Endothelial cell of umbilical vein (primary cell): ENCODE results near the gene CDR2L. TPM values are rescaled to one million over a fixed set of nuclear protein-coding genes. Genes with fewer than 3 reads are reported as not detected.

Source experiments
- BruUV-seq: library from RNA; stranded (reverse); fragments of 400-500 nt; replicated peaks from 2 replicates; lab custom pipeline; 2021; lab: Mats Ljungman, UMichigan
- CTCF ChIA-PET: fragments of 300-600, 350-600 bp; sonication (Branson Sonifier 250); formaldehyde crosslinking; loops from one replicate; lab custom pipeline; 2021; ENCODE audit warnings: antibody characterized with exemption, inconsistent platforms; lab: Charles Lee
- POLR2A ChIA-PET: fragments of 300-600, 350-600 bp; sonication (Branson Sonifier 250); formaldehyde crosslinking; loops from one replicate; lab custom pipeline; 2021; ENCODE audit warnings: antibody characterized with exemption, inconsistent platforms; lab: Charles Lee
- DNase-seq: peaks from one replicate; pipeline ENCODE4 v3.0.0-alpha.2; 2011; ENCODE audit warnings: low read depth, low spot score
- FAIRE-seq: peaks from 2 replicates; lab custom pipeline; 2011; peaks lifted over from hg19 to GRCh38; lab: Jason Lieb, UNC
- H2AFZ ChIP-seq: 2 replicates; pipeline ENCODE4 v1.6.0; 2012; ENCODE audit warnings: low read depth, low read length, control low read depth, inconsistent platforms
- H3K27ac ChIP-seq: 2 replicates; pipeline ENCODE4 v1.5.1; 2011; ENCODE audit warnings: low read depth, mild to moderate bottlenecking, control low read depth, low read length, moderate library complexity; ENCODE audit not compliant: insufficient read depth
- H3K27me3 ChIP-seq, 2 experiments: 2 replicates each; pipeline versions ENCODE4 v1.6.0 to v1.6.1; 2011; ENCODE audit warnings: low read length in 2 of 2, mixed read lengths in 1 of 2; ENCODE audit not compliant: control insufficient read depth in 2 of 2, insufficient read depth in 2 of 2
- H3K36me3 ChIP-seq, 2 experiments: 2 replicates in 1 of 2; 3 replicates in 1 of 2; pipeline ENCODE4 v1.5.1; 2011; ENCODE audit warnings: low read length in 2 of 2, mild to moderate bottlenecking in 1 of 2, moderate library complexity in 1 of 2; ENCODE audit not compliant: control insufficient read depth in 2 of 2, insufficient read depth in 2 of 2; ENCODE audit errors: extremely low read depth in 1 of 2
- H3K4me1 ChIP-seq: 3 replicates; pipeline ENCODE4 v1.5.1; 2011; ENCODE audit warnings: mild to moderate bottlenecking, low read length; ENCODE audit not compliant: control insufficient read depth, insufficient read depth; ENCODE audit errors: extremely low read depth
- H3K4me2 ChIP-seq: 2 replicates; pipeline ENCODE4 v1.6.1; 2011; ENCODE audit warnings: low read length, control low read depth, mixed read lengths; ENCODE audit not compliant: insufficient read depth
- H3K4me3 ChIP-seq, 3 experiments: fragments of 200-600 bp in 1 of 3; sonication (generic), shearing (Covaris generic) in 1 of 3; replicated peaks in 1 of 3; 2 replicates each; pipeline ENCODE4 v1.5.1; 2011 to 2016; ENCODE audit warnings: control low read depth in 3 of 3, low read length in 3 of 3, mild to moderate bottlenecking in 2 of 3, inconsistent platforms in 1 of 3, low read depth in 1 of 3, moderate library complexity in 1 of 3; ENCODE audit not compliant: insufficient read depth in 1 of 3
- H3K79me2 ChIP-seq: 2 replicates; pipeline ENCODE4 v1.6.0; 2012; ENCODE audit warnings: low read length, inconsistent platforms; ENCODE audit not compliant: control insufficient read depth, insufficient read depth
- H3K9ac ChIP-seq: replicated peaks from 2 replicates; pipeline ENCODE3; 2011; ENCODE audit warnings: low read length, control low read depth; ENCODE audit not compliant: insufficient read depth; ENCODE audit errors: extremely low read depth
- H3K9me1 ChIP-seq: replicated peaks from 3 replicates; pipeline ENCODE4 v1.6.0; 2011; ENCODE audit warnings: mild to moderate bottlenecking, low read length; ENCODE audit not compliant: control insufficient read depth, insufficient read depth; ENCODE audit errors: extremely low read depth
- H3K9me3 ChIP-seq: replicated peaks from 2 replicates; pipeline ENCODE4 v1.5.1; 2012; ENCODE audit warnings: low read length, inconsistent platforms; ENCODE audit not compliant: control insufficient read depth, insufficient read depth
- H4K20me1 ChIP-seq: replicated peaks from 2 replicates; pipeline ENCODE3; 2011; ENCODE audit warnings: mild to moderate bottlenecking, low read length; ENCODE audit not compliant: control insufficient read depth, insufficient read depth; ENCODE audit errors: extremely low read depth
- EZH2 ChIP-seq: IDR thresholded peaks from 2 replicates; pipeline ENCODE4 v1.6.1; 2012; ENCODE audit warnings: borderline replicate concordance, low read depth, mild to moderate bottlenecking, moderate library complexity, low read length, inconsistent platforms; ENCODE audit not compliant: severe bottlenecking
- FOS ChIP-seq: IDR thresholded peaks from 2 replicates; pipeline ENCODE4 v1.6.1; 2011; ENCODE audit warnings: mild to moderate bottlenecking, low read length, moderate library complexity, borderline replicate concordance; ENCODE audit not compliant: insufficient read depth
- GATA2 ChIP-seq: IDR thresholded peaks from 2 replicates; pipeline ENCODE4 v1.7.0; 2011; ENCODE audit warnings: low read depth, mild to moderate bottlenecking, moderate library complexity, mixed read lengths, low read length; ENCODE audit not compliant: insufficient read length, insufficient read depth
- JUN ChIP-seq: IDR thresholded peaks from 2 replicates; pipeline ENCODE4 v1.6.1; 2011; ENCODE audit warnings: borderline replicate concordance, low read depth; ENCODE audit not compliant: insufficient read length, insufficient read depth
- MYC ChIP-seq: IDR thresholded peaks from one replicate; pipeline ENCODE4 v1.6.1; 2011; ENCODE audit warnings: mild to moderate bottlenecking, low read depth, low read length
- POLR2A ChIP-seq: IDR thresholded peaks from 2 replicates; pipeline ENCODE4 v1.6.1; 2012; ENCODE audit warnings: low read depth, mild to moderate bottlenecking, control low read depth, low read length
- POLR2AphosphoS5 ChIP-seq: IDR thresholded peaks from 2 replicates; pipeline ENCODE4 v1.6.1; 2012; ENCODE audit warnings: low read depth, mild to moderate bottlenecking, control low read depth, low read length, moderate library complexity; ENCODE audit not compliant: insufficient read depth
- dilution Hi-C: fragments of 300-500 bp; cut with MboI; formaldehyde crosslinking; loops from one replicate; pipeline ENCODE4 v1.15.0; 2019; ENCODE audit warnings: low sequenced_read_pairs; ENCODE audit not compliant: extremely low pct_ligation_motif_present
- intact Hi-C: fragments of 100-400 bp; cut with micrococcal nuclease; formaldehyde crosslinking; loops from one replicate; pipeline ENCODE4 v1.10.0; 2022
- polyA plus RNA-seq, 4 experiments: library from polyadenylated mRNA; depleted of rRNA in 3 of 4; stranded (reverse) in 3 of 4; unstranded in 1 of 4; fragments of >200 nt; gene quantifications; 2 replicates each; pipeline versions ENCODE4 v1.2.1 to v1.2.3, GENCODE V29; 2011 to 2012; ENCODE audit warnings: missing spikeins in 1 of 4
- total RNA-seq: library from RNA; stranded (reverse); gene quantifications from 2 replicates; pipeline ENCODE4 v1.2.3, GENCODE V29; 2021
- TF ChIP-seq, protein P1 (sequence below), 2 donors: IDR thresholded peaks; 1 replicate in 1 of 2; 2 replicates in 1 of 2; pipeline ENCODE4 v1.5.1; 2011; ENCODE audit warnings: low read length in 2 of 2, mild to moderate bottlenecking in 2 of 2, moderate library complexity in 2 of 2, control low read depth in 1 of 2, inconsistent platforms in 1 of 2, low read depth in 1 of 2; ENCODE audit not compliant: insufficient read depth in 1 of 2; ENCODE audit errors: extremely low read depth in 1 of 2
- TF ChIP-seq, protein P2 (sequence below): IDR thresholded peaks from 2 replicates; pipeline ENCODE4 v1.6.1; 2011; ENCODE audit not compliant: insufficient read depth, insufficient read length

CDR2L gene
- total and polyA plus RNA-seq, 2 donors (not counting 3 experiments of a cell fraction or from before 2014, with no cell fraction given), result 22.2 to 34.9 TPM

- CTCF ChIA-PET, result interaction anchor here (0.6 to 1.7 kb wide), 4 partner anchors 22 to 86 kb away, joined by 3 to 8 read pairs (median 3); partner anchors contain the start of gene MRPL58
- H3K4me2 ChIP-seq, result no peak overlapping the region
- H3K4me1 ChIP-seq, result peaks cover 9% of the 10 kb centered on the region
- H3K4me3 ChIP-seq, result no peak overlapping the region
- peaks cover 21% of the 10 kb centered on the region for H3K79me2 ChIP-seq
- TF ChIP-seq, protein P1, sequence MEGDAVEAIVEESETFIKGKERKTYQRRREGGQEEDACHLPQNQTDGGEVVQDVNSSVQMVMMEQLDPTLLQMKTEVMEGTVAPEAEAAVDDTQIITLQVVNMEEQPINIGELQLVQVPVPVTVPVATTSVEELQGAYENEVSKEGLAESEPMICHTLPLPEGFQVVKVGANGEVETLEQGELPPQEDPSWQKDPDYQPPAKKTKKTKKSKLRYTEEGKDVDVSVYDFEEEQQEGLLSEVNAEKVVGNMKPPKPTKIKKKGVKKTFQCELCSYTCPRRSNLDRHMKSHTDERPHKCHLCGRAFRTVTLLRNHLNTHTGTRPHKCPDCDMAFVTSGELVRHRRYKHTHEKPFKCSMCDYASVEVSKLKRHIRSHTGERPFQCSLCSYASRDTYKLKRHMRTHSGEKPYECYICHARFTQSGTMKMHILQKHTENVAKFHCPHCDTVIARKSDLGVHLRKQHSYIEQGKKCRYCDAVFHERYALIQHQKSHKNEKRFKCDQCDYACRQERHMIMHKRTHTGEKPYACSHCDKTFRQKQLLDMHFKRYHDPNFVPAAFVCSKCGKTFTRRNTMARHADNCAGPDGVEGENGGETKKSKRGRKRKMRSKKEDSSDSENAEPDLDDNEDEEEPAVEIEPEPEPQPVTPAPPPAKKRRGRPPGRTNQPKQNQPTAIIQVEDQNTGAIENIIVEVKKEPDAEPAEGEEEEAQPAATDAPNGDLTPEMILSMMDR (IDR thresholded peaks at IDR 0.05; ENCODE audit: extremely low read depth in 1 of 2, insufficient read depth in 1 of 2, low read depth in 1 of 2, low read length in 2 of 2), result no peak
- TF ChIP-seq JUN (no peak), GATA2 (no peak), FOS (no peak), EZH2 (no peak), POLR2A (no peak), MYC (no peak), POLR2AphosphoS5 (no peak)
- TF ChIP-seq, protein P2, sequence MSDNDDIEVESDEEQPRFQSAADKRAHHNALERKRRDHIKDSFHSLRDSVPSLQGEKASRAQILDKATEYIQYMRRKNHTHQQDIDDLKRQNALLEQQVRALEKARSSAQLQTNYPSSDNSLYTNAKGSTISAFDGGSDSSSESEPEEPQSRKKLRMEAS, result no peak
- intact Hi-C loops (no loop called here), dilution Hi-C loops (no loop called here)
- H2AFZ ChIP-seq, result no peak overlapping the region
- no peaks in the 10 kb centered on the region for H3K9me3 ChIP-seq
- no peaks in the 10 kb centered on the region for H3K27me3 ChIP-seq
- FAIRE-seq (no peak), DNase-seq (no peak)
- no peaks in the 10 kb centered on the region for H3K9me1 ChIP-seq
- H4K20me1 ChIP-seq, result no peaks in the 10 kb centered on the region
- H3K36me3 ChIP-seq, result no peaks in the 10 kb centered on the region
- H3K27ac ChIP-seq, result no peak overlapping the region
- H3K9ac ChIP-seq, result no peak overlapping the region
- POLR2A ChIA-PET, result no interaction called here
- BruUV-seq, result no TSS peak
Observed at GRCh38 chr17:74990581-74991105, 3.2 kb downstream of the CDR2L start.
